Midbrain (tissue), 1 donor: ENCODE data around the gene IFITM1.
"Not testable (repeated sequence)": the region's sequence is repeated elsewhere in the genome, so short reads cannot be mapped to it uniquely, and the experiment has no call there.

ENCODE experiments used
- DNase-seq: peaks from one replicate; lab custom pipeline; 2025; lab: John Stamatoyannopoulos, UW

IFITM1 gene

GRCh38 chr11:293852-294661, 19.8 kb upstream of the IFITM1 start:
- DNase-seq: no peak

GRCh38 chr11:294780-295179, 19.1 kb upstream of the IFITM1 start:
- DNase-seq: no peak

DNA sequence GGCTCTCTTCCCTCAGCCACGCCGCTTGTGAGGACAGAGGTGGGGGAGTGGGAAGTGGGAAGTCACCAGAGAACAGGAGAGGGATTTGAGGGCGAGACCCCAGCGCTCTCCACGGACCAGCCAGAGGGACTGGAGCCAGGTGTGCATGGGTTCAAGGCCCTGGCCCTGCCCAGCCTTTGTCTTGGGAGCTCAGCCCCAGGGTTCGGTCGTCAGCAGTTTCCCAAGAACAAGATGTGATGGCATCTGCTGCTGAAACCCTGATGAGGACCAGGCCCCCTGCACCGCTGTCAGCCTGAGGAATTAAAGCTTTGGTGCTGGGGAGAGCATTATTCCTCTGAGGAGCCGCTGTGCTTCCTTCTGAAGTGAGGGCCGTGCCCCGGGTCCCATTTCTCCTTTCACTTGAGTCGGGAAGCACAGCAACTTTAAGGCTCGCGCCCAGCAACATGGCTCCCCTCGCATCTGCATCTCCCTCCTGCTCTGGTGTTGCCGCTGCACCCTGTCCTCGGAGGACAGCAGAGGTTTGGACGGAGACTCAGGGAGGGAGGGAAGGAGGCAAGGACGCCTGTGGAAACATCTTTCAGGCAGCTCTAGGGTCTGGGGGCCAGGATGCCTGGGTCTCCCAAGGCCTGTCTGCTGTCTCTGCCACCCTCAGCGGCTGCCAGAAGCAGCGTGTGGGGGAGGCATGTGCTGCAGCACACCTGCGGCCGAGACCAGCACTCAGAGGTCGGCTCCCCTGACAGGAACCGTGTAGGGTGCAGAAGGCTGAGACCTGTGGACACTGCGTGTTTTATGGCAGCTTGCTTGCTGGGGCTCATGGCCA, 18.3 kb upstream of the IFITM1 start:
- no peak for DNase-seq

DNA sequence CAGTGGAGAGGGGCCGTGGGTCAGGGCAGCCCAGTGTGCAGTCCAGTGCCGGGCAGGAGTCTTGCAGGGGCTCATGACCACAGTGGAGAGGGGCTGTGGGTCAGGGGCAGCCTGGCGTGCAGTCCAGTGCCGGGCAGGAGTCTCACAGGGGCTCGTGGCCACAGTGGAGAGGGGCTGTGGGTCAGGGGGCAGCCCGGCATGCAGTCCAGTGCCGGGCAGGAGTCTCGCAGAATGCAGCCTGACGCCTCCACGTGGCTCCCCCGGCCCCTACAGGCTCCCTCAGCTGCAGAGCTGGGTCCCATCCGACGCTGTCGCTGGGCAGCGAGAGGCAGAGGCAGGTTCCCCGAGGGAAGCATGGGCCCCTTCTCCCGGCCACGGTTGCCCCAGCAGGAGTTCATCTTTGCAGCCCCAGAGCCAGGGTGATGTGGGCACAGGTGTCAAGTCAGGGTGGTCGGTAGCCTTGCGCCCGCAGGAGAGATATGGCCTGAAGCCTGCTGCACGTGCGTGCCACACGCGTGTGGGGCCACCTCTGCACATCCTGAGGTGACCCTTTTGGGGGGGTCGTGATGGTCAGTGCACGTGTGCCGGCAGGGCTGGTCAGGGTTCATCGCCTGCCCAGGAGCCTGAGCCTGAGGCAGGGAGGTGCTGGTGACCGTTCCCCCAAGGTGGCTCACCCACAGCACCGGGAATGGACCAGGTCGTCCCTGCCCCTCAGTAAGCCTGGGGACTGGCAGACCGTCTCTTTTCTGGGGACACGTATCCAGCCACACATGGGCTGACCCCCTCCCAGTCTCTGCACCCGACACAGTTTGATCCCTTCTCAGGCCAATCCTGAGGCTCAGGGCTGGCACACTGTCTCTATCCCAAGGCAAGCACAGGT, 17.4 kb upstream of the IFITM1 start:
- no peak for DNase-seq

DNA sequence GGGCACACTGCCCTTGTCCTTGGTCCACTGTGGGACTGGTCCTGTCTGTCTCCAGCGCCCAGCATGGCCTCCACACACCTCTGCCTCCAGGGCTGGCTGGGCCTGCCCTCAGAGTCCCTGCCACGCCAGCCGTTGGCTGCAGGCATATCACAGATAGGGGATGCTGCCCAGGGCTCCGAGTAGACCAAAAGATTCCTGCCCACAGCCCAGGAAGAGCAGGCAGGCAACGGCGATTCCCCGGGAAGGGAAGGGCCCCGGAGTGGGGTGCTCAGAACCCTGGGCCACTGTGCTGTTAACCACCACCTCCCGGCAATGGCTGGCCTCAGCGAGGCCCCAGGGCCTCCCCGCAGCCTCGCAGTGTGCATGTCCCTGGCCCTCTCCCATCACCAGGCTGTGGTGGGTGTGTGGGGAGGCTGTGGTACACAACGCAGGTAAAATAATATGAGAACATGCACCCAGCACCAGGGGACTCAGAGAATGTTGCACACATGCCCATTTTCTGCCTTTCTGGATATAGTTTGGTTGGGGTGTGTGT, 16.7 kb upstream of the IFITM1 start:
- DNase-seq: no peak

DNA sequence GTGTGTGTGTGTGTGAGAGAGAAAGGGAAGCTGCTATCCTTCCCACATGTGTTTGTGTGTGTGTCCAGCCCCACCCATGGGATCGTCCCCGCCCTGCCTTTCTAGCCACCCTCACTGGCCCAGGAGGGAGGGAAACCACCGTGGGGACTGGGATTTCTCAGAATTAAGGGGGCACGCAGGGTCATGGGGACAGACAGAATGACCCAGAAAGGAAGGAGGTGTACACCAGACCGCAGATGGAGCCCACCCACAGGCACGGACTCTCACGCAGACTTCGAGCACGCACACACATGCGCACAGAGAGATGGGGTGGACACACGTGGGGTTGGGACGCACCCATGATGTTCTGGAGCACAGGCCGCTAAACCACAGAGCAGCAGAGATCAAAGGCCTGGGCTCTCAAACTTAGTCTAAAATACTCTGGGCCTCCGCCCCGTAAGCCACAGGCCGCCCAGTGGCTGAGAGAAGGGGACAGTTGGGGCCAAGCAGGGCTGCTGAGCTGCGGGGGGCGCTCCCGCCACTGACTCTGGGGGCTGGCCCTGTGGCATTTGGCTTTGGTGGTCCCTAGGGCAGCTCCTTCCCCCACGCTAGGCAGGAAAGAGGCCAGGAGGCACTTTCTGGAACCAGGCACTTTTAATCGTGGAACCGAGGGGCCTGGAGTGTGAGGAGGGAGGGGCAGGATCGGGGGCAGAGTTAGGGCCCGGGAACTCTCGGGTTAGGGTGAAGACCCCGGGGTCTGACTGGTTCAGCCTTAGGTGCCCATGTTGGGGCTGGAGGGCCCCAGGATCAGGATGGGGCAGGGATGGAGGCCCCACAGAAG, 16.0 kb upstream of the IFITM1 start:
- no peak for DNase-seq

GRCh38 chr11:298406-299065, 15.3 kb upstream of the IFITM1 start:
- no peak for DNase-seq

DNA sequence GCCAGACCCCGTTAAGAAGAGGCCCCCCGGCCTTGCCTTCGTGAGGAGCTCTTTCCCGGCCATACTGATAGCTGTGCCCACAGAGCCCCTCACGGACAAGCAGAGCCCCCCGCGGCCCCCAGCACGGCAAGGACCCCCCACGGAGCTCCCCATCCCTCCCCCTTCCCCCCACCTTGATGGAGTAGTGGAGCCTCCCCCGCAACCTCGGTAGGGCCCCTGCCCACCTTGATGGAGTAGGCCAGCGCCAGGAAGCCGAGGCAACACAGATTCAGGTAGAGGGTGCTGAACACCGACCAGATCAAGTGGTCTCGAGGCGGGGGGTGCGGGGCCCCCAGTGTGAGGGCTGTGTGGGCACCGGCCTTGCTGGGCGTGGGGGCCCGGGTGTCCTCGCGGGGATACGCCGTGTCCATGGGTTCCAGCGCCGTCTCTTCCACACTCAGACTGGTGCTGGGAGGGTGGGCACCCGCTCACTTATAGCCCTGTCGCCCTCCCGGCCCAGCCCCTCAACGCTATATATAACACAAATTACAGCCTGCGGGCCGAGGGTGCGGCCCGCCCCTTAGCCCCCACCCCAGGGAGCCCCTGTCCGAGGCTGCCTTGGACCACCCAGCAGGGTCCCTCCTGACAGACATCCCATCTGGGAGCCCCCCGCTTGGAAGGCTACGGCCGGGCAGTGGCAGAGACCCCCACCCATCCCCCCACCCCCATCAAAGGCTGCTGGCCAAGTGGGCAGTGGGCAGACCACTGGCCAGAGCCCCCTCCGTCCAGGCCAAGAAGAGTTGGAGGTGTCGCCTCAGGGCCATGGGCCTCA, 14.6 kb upstream of the IFITM1 start, which contains the start of gene IFITM5:
Gene IFITM5, minus strand, starts transcription at position 446 of the 811 bp plus-strand sequence. Its CDS starts 36 bp downstream, at position 410.
- DNase-seq: no peak

- DNase-seq: no peak
These were observed 13.7 kb upstream of the IFITM1 start for GRCh38 chr11:299951-300735.

GRCh38 chr11:303363-303762, 10.5 kb upstream of the IFITM1 start:
- no peak for DNase-seq

- DNase-seq: no peak
These were observed 9.8 kb upstream of the IFITM1 start for GRCh38 chr11:304061-304506.

DNA sequence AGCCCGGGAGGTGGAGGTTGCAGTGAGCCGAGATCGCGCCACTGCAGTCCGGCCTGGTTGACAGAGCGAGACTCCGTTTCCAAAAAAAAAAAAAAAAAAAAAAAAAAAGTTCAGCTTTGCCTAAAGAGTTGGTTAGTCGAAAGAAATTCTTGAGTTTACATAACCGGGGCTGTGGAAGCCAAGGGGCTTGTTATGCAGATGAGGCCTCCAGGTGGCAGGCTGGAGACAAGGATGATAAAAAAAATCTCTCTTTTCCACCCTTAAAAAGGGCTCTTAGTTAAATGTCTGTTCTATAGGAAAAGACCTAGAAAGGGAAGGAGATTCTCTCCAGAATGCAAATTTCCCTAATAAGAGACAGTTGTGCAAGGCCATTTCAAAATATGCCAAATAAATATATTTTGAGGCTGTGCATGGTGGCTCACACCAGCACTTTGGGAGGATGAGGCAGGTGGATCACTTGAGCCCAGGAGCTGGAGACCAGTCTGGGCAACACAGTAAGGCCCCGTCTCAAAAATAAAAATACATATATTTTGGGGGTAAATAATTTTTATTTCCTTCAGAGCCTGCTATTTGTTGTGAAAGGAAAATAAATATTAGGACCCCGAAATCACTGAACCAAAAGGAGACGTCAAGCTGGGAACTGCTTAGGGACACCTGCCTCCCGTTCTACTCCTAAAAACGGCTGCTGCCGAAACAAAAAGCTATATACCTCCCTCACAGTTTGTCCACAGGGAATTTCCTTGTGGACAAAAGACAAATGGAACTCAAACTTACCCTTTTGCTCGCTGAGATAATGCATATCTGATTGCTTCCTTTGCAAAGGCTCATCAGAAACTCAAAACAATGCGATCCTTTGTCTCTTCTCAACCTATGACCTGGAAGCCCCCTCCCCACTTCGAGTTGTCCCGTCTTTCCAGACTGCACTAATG, 8.7 kb upstream of the IFITM1 start:
- peak; percentile 26 for DNase-seq

DNA sequence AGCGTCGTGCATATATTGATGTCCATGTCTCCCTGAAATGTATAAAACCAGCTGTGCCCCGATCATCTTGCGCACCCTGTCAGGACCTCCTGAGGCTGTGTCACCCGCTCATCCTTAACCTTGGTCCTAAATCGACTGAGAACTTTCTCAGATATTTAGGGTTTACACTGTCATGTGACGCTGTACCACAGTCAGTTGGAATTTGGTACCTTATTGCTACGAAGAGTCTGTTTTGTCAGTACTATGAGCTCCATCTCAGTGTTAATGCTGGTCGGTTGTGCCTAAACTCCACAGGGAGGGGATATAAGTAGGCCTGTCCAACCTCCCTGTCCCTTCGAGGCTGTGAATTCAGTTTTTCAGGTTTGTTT, 8.0 kb upstream of the IFITM1 start:
- no peak for DNase-seq

- DNase-seq: no peak
These were observed 7.0 kb upstream of the IFITM1 start for GRCh38 chr11:306645-307371.

GRCh38 chr11:307766-308708, 5.8 kb upstream of the IFITM1 start, which contains the start of gene IFITM2:
TSS of gene IFITM2 (plus strand) at chr11:307816. CDS start at chr11:308193, 377 bp downstream.
- not testable (repeated sequence) for DNase-seq
